SK-N-MC (cell line): Measurements from ENCODE around the gene NGLY1.

Experiments
- EZH2 ChIP-seq: fragments of 200-600 bp; sonication (generic); IDR thresholded peaks from one replicate; pipeline ENCODE4 v1.6.1; 2017; ENCODE audit warnings: antibody characterized with exemption
- POLR2AphosphoS5 ChIP-seq: IDR thresholded peaks from 2 replicates; pipeline ENCODE4 v1.6.1; 2012; ENCODE audit warnings: mild to moderate bottlenecking, low read depth, low read length, borderline replicate concordance

DNA sequence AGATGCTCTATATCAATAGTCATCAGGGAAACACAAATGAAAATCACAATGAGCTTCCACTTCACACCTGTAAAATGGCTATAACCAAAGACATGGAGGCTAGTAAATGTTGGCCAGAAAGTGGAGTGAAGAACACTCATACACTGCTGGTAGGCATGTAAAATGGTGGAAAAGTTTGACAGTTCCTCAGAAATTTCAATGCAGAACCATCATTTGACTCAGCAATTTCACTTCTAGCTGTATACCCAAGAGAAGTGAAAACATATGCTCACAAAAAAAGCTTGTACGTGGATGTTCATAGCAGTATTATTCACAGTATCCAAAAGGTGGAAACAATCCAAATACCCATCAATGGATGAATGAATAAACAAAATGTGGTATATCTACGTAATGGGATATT, 99.4 kb downstream of the NGLY1 start:
- TF ChIP-seq POLR2AphosphoS5: no peak
- TF ChIP-seq EZH2: no peak
